ENCODE measurements around the gene BNIP5.

The BNIP5 gene

GRCh38 chr6:36336779-36337241 is at the start of gene BNIP5:
Gene BNIP5, minus strand, starts transcription at chr6:36336888. Its CDS starts 6,198 bp downstream, at chr6:36330690.
- no peak for DNase-seq (ENCODE audit: low read depth in 4 of 4, low spot score in 1 of 4)

GRCh38 chr6:36384095-36384494 is 47.4 kb upstream of the BNIP5 start:
- DNase-seq (ENCODE audit: low read depth in 4 of 4, low spot score in 1 of 4), result no peak

- DNase-seq (ENCODE audit: low read depth in 4 of 4, low spot score in 1 of 4), result no peak
Measured at GRCh38 chr6:36383606-36384005, 46.9 kb upstream of the BNIP5 start.

GRCh38 chr6:36382976-36383375 is 46.3 kb upstream of the BNIP5 start:
- no peak for DNase-seq (ENCODE audit: low read depth in 4 of 4, low spot score in 1 of 4)

- DNase-seq (ENCODE audit: low read depth in 4 of 4, low spot score in 1 of 4), result no peak
Measured at GRCh38 chr6:36381502-36382389, 45.1 kb upstream of the BNIP5 start.

- DNase-seq (ENCODE audit: low read depth in 4 of 4, low spot score in 1 of 4), result no peak
Measured at GRCh38 chr6:36380166-36380565, 43.5 kb upstream of the BNIP5 start.

- DNase-seq (ENCODE audit: low read depth in 4 of 4, low spot score in 1 of 4), result no peak
Measured at GRCh38 chr6:36378936-36379335, 42.2 kb upstream of the BNIP5 start.

GRCh38 chr6:36378243-36378920 is 41.7 kb upstream of the BNIP5 start:
- DNase-seq (ENCODE audit: low read depth in 4 of 4, low spot score in 1 of 4), result no peak

GRCh38 chr6:36377594-36377993 is 40.9 kb upstream of the BNIP5 start:
- no peak for DNase-seq (ENCODE audit: low read depth in 4 of 4, low spot score in 1 of 4)

GRCh38 chr6:36376742-36377141 is 40.1 kb upstream of the BNIP5 start:
- DNase-seq (ENCODE audit: low read depth in 4 of 4, low spot score in 1 of 4), result no peak

GRCh38 chr6:36376183-36376582 is 39.5 kb upstream of the BNIP5 start:
- no peak for DNase-seq (ENCODE audit: low read depth in 4 of 4, low spot score in 1 of 4)

- no peak for DNase-seq (ENCODE audit: low read depth in 4 of 4, low spot score in 1 of 4)
Measured at GRCh38 chr6:36375644-36376155, 39.0 kb upstream of the BNIP5 start.

- no peak for DNase-seq (ENCODE audit: low read depth in 4 of 4, low spot score in 1 of 4)
Measured at GRCh38 chr6:36374972-36375371, 38.3 kb upstream of the BNIP5 start.

GRCh38 chr6:36374194-36374593 is 37.5 kb upstream of the BNIP5 start:
- DNase-seq (ENCODE audit: low read depth in 4 of 4, low spot score in 1 of 4), result no peak

- DNase-seq (ENCODE audit: low read depth in 4 of 4, low spot score in 1 of 4), result no peak
Measured at GRCh38 chr6:36373368-36374019, 36.8 kb upstream of the BNIP5 start.

GRCh38 chr6:36372088-36372487 is 35.4 kb upstream of the BNIP5 start:
- DNase-seq (ENCODE audit: low read depth in 4 of 4, low spot score in 1 of 4), result no peak

GRCh38 chr6:36371211-36371610 is 34.5 kb upstream of the BNIP5 start:
- DNase-seq (ENCODE audit: low read depth in 4 of 4, low spot score in 1 of 4), result no peak

GRCh38 chr6:36370638-36371037 is 34.0 kb upstream of the BNIP5 start:
- DNase-seq (ENCODE audit: low read depth in 4 of 4, low spot score in 1 of 4), result no peak

GRCh38 chr6:36368921-36369865 is 32.5 kb upstream of the BNIP5 start:
- no peak for DNase-seq (ENCODE audit: low read depth in 4 of 4, low spot score in 1 of 4)

- DNase-seq (ENCODE audit: low read depth in 4 of 4, low spot score in 1 of 4), result no peak
Measured at GRCh38 chr6:36368421-36368820, 31.7 kb upstream of the BNIP5 start.
